ENCODE results near the gene RIPPLY2. TPM values are rescaled to one million over a fixed set of nuclear protein-coding genes. Genes with fewer than 3 reads are reported as not detected.

Gene RIPPLY2
- total and polyA plus RNA-seq, 2 of the 4 experiments (the other 2 are of a cell fraction) = 0.32 TPM; not detected in 1

GRCh38 chr6:83859410-83860358, 6.5 kb downstream of the RIPPLY2 start, which contains the start of gene CYB5R4:
Gene CYB5R4, plus strand, starts transcription at chr6:83859689. Its CDS starts 94 bp downstream, at chr6:83859783.
- in situ Hi-C loops (cut with MboI; ENCODE audit: low sequenced_read_pairs) = no loop called here
- WGBS, 2 experiments (ENCODE audit: extremely low coverage in 2 of 2, insufficient read length in 1 of 2) = 1% methylated on average over 12 of the region's 53 CpGs; no CpG with 5 or more reads in 1 of the 2 experiments
- POLR2A ChIA-PET (ENCODE audit: unreplicated experiment) = interaction anchor here (0.6 kb wide), 1 partner anchor 276 kb away, joined by 3 read pairs; no protein-coding TSS in a partner anchor

More at GRCh38 chr6:83859410-83860358, 6.5 kb downstream of the RIPPLY2 start, which contains the start of gene CYB5R4:
- ATAC-seq (ENCODE audit: low read depth) (peak; percentile 98), DNase-seq (peak; percentile 96)
- Histone ChIP-seq H3K36me3 (ENCODE audit: control insufficient read depth, insufficient read depth, low read length) (no peaks in the 10 kb centered on the region), H2BK5ac (ENCODE audit: low read depth, low read length, poor library complexity, severe bottlenecking) (peak within 1 kb of the TSS; percentile 48), H2BK15ac (ENCODE audit: low read depth, low read length) (no peak within 1 kb of the TSS; the same call in 2 of the 3 replicates), H3K9me3 (ENCODE audit: control insufficient read depth, insufficient read depth, low read length) (no peaks in the 10 kb centered on the region), H3K18ac (ENCODE audit: low read depth, low read length) (no peak within 1 kb of the TSS; the same call in 1 of the 2 replicates), H3K4me2 (ENCODE audit: low read depth, low read length) (peak within 1 kb of the TSS; percentile 96), H3K79me1 (ENCODE audit: low read depth in 1 of 2, low read length in 2 of 2) (peaks cover 11 to 29% of the 10 kb centered on the region in 2 experiments), H3K14ac (replicated peaks; ENCODE audit: low read depth, low read length) (peak within 1 kb of the TSS; percentile 74), H2AK5ac (ENCODE audit: low read depth, low read length) (no peak within 1 kb of the TSS), H3K23ac (ENCODE audit: low read depth, low read length) (peak within 1 kb of the TSS; percentile 83), H4K20me1 (ENCODE audit: insufficient read depth, low read length) (peaks cover 10% of the 10 kb centered on the region; the same call in 1 of the 2 replicates), H3K27me3 (ENCODE audit: control insufficient read depth, insufficient read depth, low read length) (peaks cover 4% of the 10 kb centered on the region), H2BK20ac (ENCODE audit: low read depth, low read length) (0 out of 2 replicates have a peak within 1 kb of the TSS, but pooled peaks have one; percentile 1), H3K9ac (ENCODE audit: low read depth, low read length) (peak within 1 kb of the TSS; percentile 81), H3K4me1 (ENCODE audit: control insufficient read depth, insufficient read depth, low read length) (peaks cover 7% of the 10 kb centered on the region), H4K5ac (ENCODE audit: low read depth, low read length) (peak within 1 kb of the TSS; percentile 32), H3K4ac (ENCODE audit: low read depth, low read length) (peak within 1 kb of the TSS; percentile 69), H2BK120ac (ENCODE audit: low read depth, low read length) (peak within 1 kb of the TSS; percentile 16; the same call in 1 of the 2 replicates), H3K9me1 (ENCODE audit: insufficient read depth, low read length) (peaks cover 2% of the 10 kb centered on the region; the same call in 1 of the 2 replicates), H3K56ac (ENCODE audit: extremely low read depth, insufficient read depth, low read length) (peak within 1 kb of the TSS; percentile 44), H3K4me3 (ENCODE audit: insufficient read depth, low read depth, low read length) (peak within 1 kb of the TSS; percentile 85), H2AFZ (replicated peaks; ENCODE audit: low read length, poor library complexity) (peak within 1 kb of the TSS; percentile 94), H4K8ac (ENCODE audit: low read depth in 2 of 2, low read length in 2 of 2) (peak within 1 kb of the TSS; percentile 9 to 76; a peak in 3 of 4 replicates), H4K91ac (ENCODE audit: insufficient read depth, low read depth, low read length) (0 out of 2 replicates have a peak within 1 kb of the TSS, but pooled peaks have one; percentile 8), H2AK9ac (replicated peaks; ENCODE audit: low read depth, low read length, poor library complexity) (peak within 1 kb of the TSS; percentile 66), H3K27ac (ENCODE audit: insufficient read depth, low read length) (peak within 1 kb of the TSS; percentile 45)
- BruUV-seq (replicated peaks) = TSS peak; percentile 81
- intact Hi-C loops (cut with micrococcal nuclease) = loop anchor here (5.0 kb wide), 1 partner anchor 792 kb away; the partner anchor contains the start of genes DOP1A and UBE3D
- CTCF ChIA-PET = interaction anchor here (0.7 kb wide), 1 partner anchor 13 kb away, joined by 3 read pairs; no protein-coding TSS in a partner anchor
- dilution Hi-C loops (cut with HindIII; ENCODE audit: low sequenced_read_pairs, unreplicated experiment) = no loop called here
- TF ChIP-seq RAD21 (IDR thresholded peaks at IDR 0.05; ENCODE audit: low read length) (peak; percentile 18; the same call in 1 of the 2 replicates), FOS (IDR thresholded peaks at IDR 0.05; ENCODE audit: low read depth, low read length) (no peak), MXI1 (IDR thresholded peaks at IDR 0.05; ENCODE audit: borderline replicate concordance, low read depth, low read length) (peak; percentile 98), MAZ (IDR thresholded peaks at IDR 0.05; ENCODE audit: borderline replicate concordance, low read depth, low read length) (peak; percentile 85; the same call in 1 of the 2 replicates), POLR2A (IDR thresholded peaks at IDR 0.05; ENCODE audit: low read depth, low read length) (peak; percentile 79; the same call in 1 of the 2 replicates), BHLHE40 (IDR thresholded peaks at IDR 0.05; ENCODE audit: low read depth, low read length) (peak; percentile 11; the same call in 1 of the 2 replicates), RCOR1 (IDR thresholded peaks at IDR 0.05; ENCODE audit: insufficient replicate concordance, low read length) (peak; percentile 99), RFX5 (IDR thresholded peaks at IDR 0.05; ENCODE audit: low read depth, low read length) (no peak), MAFK (IDR thresholded peaks at IDR 0.05; ENCODE audit: low read depth, low read length) (no peak), CTCF (conservative IDR thresholded peaks at IDR 0.05; ENCODE audit: low read depth, low read length) (peak; percentile 43), CEBPB (IDR thresholded peaks at IDR 0.05; ENCODE audit: low read depth, low read length) (no peak), SMC3 (IDR thresholded peaks at IDR 0.05; ENCODE audit: low read depth, low read length) (peak; percentile 6; the same call in 1 of the 2 replicates)
